SK-N-SH treated with all-trans-retinoic acid at 6 μM for 48 hours (cell line): Measurements from ENCODE around the gene CLHC1.

Experiments used
- ARNTL ChIP-seq: fragments of 450-650 bp; formaldehyde crosslinking; IDR thresholded peaks from 2 replicates; pipeline ENCODE4 v1.5.0; 2020; ENCODE audit warnings: low read depth, mild to moderate bottlenecking, moderate library complexity, borderline replicate concordance
- OSR1 ChIP-seq: fragments of 250-450 bp; sonication (Bioruptor Pico); IDR thresholded peaks from 2 replicates; pipeline ENCODE4 v1.8.0; 2022; ENCODE audit warnings: moderate library complexity, mild to moderate bottlenecking, inconsistent platforms
- PATZ1 ChIP-seq: fragments of 250-450 bp; sonication (Bioruptor Pico); IDR thresholded peaks from 2 replicates; pipeline ENCODE4 v1.8.0; 2020; ENCODE audit warnings: mild to moderate bottlenecking, moderate library complexity, borderline replicate concordance
- SNAI2 ChIP-seq: fragments of 250-450 bp; sonication (Bioruptor Pico); IDR thresholded peaks from 2 replicates; pipeline ENCODE4 v1.5.0; 2020; ENCODE audit warnings: mild to moderate bottlenecking, moderate library complexity
- TCF4 ChIP-seq: fragments of 250-450 bp; sonication (Bioruptor Pico); IDR thresholded peaks from 2 replicates; pipeline ENCODE4 v1.8.0; 2021; ENCODE audit warnings: mild to moderate bottlenecking, moderate library complexity, borderline replicate concordance
- ZNF565 ChIP-seq: fragments of 450-650 bp; formaldehyde crosslinking; conservative IDR thresholded peaks from 2 replicates; pipeline ENCODE4 v1.5.0; 2020; ENCODE audit warnings: low read depth, mild to moderate bottlenecking, moderate library complexity
- ZNF70 ChIP-seq: fragments of 450-650 bp; formaldehyde crosslinking; IDR thresholded peaks from 2 replicates; pipeline ENCODE4 v1.5.0; 2020; ENCODE audit warnings: mild to moderate bottlenecking, moderate library complexity

- TF ChIP-seq PATZ1 (CRISPR knock-in tag) (no peak), OSR1 (no peak), TCF4 (CRISPR knock-in tag) (no peak), ZNF565 (CRISPR knock-in tag) (no peak), ARNTL (CRISPR knock-in tag) (no peak), ZNF70 (CRISPR knock-in tag) (no peak), SNAI2 (CRISPR knock-in tag) (no peak)
Measured at GRCh38 chr2:55157474-55157884, 74.6 kb downstream of the CLHC1 start.
